Activated naive CD4-positive, alpha-beta T cell treated with anti-CD3 and anti-CD28 coated beads, Interleukin-2, amount 10 ng/mL, durations not matched to agents 7 days and 5 days (primary cell): ENCODE data around the gene CYTIP.

Source experiments
- CTCF ChIA-PET: fragments of 350-600 bp; sonication (Branson Sonifier 250); formaldehyde crosslinking; loops from one replicate; lab custom pipeline; 2021; ENCODE audit warnings: antibody characterized with exemption; lab: Charles Lee
- DNase-seq: peaks from one replicate; pipeline ENCODE4 v3.0.0-alpha.2; 2020
- H3K27ac Mint-ChIP-seq: one replicate; pipeline ENCODE4 v1.8.0; 2021; ENCODE audit warnings: mild to moderate bottlenecking, moderate library complexity, mixed read lengths
- H3K27me3 Mint-ChIP-seq: one replicate; pipeline ENCODE4 v1.8.0; 2021; ENCODE audit warnings: mild to moderate bottlenecking, mixed read lengths
- H3K36me3 Mint-ChIP-seq: one replicate; pipeline ENCODE4 v1.8.0; 2021; ENCODE audit warnings: mixed read lengths
- H3K4me1 Mint-ChIP-seq: one replicate; pipeline ENCODE4 v1.8.0; 2021; ENCODE audit warnings: mixed read lengths
- H3K4me3 Mint-ChIP-seq: one replicate; pipeline ENCODE4 v1.8.0; 2021; ENCODE audit warnings: mild to moderate bottlenecking, moderate library complexity, mixed read lengths
- H3K9me3 Mint-ChIP-seq: one replicate; pipeline ENCODE4 v1.8.0; 2021; ENCODE audit warnings: mixed read lengths

CYTIP gene

GRCh38 chr2:157367704-157368103 is 76.2 kb downstream of the CYTIP start:
- H3K4me1 Mint-ChIP-seq: peaks cover 28% of the 10 kb centered on the region
- H3K4me3 Mint-ChIP-seq: no peak overlapping the region
- no peak for DNase-seq
- no peaks in the 10 kb centered on the region for H3K27me3 Mint-ChIP-seq
- no peak overlapping the region for H3K27ac Mint-ChIP-seq
- CTCF ChIA-PET: interaction anchor here (0.9 kb wide), 1 partner anchor 31 kb away, joined by 3 read pairs; no protein-coding TSS in a partner anchor
- peaks cover 34% of the 10 kb centered on the region for H3K36me3 Mint-ChIP-seq
- H3K9me3 Mint-ChIP-seq: peaks cover 12% of the 10 kb centered on the region
